ENCODE data around the gene MACROD2.

- no peak for TF ChIP-seq CTCF (IDR thresholded peaks at IDR 0.05)
- no peak for TF ChIP-seq EP300 (IDR thresholded peaks at IDR 0.05)
- TF ChIP-seq POLR2A (IDR thresholded peaks at IDR 0.05), result no peak
- no peak for TF ChIP-seq POLR2AphosphoS5 (IDR thresholded peaks at IDR 0.05)
Measured at GRCh38 chr20:16048876-16049275, 2053.6 kb downstream of the MACROD2 start.
